Fibroblast of the conjunctiva (primary cell): ENCODE measurements around the gene RCE1.

Experiments
- DNase-seq: peaks from one replicate; pipeline ENCODE4 v3.0.0-alpha.2; 2010; ENCODE audit warnings: low read depth

The RCE1 gene

GRCh38 chr11:66844496-66845142 is 1.4 kb downstream of the RCE1 start:
- DNase-seq, result no peak

- DNase-seq, result no peak
Measured at GRCh38 chr11:66845143-66845875, 2.1 kb downstream of the RCE1 start.

- no peak for DNase-seq
Measured at GRCh38 chr11:66845876-66846212, 2.6 kb downstream of the RCE1 start.

- DNase-seq, result no peak
Measured at GRCh38 chr11:66846671-66847091, 3.4 kb downstream of the RCE1 start.

- DNase-seq, result no peak
Measured at GRCh38 chr11:66847461-66848232, 4.4 kb downstream of the RCE1 start.

GRCh38 chr11:66848671-66849500 is 5.6 kb downstream of the RCE1 start:
- no peak for DNase-seq

GRCh38 chr11:66849501-66850234 is 6.4 kb downstream of the RCE1 start:
- no peak for DNase-seq

GRCh38 chr11:66850235-66850587 is 7.0 kb downstream of the RCE1 start:
- no peak for DNase-seq

GRCh38 chr11:66850588-66851238 is 7.5 kb downstream of the RCE1 start:
- no peak for DNase-seq

GRCh38 chr11:66851239-66851596 is 8.0 kb downstream of the RCE1 start:
- DNase-seq, result no peak

- no peak for DNase-seq
Measured at GRCh38 chr11:66851698-66852465, 8.6 kb downstream of the RCE1 start.

- no peak for DNase-seq
Measured at GRCh38 chr11:66852466-66853241, 9.4 kb downstream of the RCE1 start.

GRCh38 chr11:66853242-66854229 is 10.3 kb downstream of the RCE1 start:
- no peak for DNase-seq

- DNase-seq, result no peak
Measured at GRCh38 chr11:66854231-66854661, 11.0 kb downstream of the RCE1 start.

- no peak for DNase-seq
Measured at GRCh38 chr11:66854729-66855211, 11.5 kb downstream of the RCE1 start.

- DNase-seq, result peak; percentile 84
Measured at GRCh38 chr11:66855574-66856495, 12.6 kb downstream of the RCE1 start.
